ENCODE measurements around the gene EFCC1.

The EFCC1 gene

DNA sequence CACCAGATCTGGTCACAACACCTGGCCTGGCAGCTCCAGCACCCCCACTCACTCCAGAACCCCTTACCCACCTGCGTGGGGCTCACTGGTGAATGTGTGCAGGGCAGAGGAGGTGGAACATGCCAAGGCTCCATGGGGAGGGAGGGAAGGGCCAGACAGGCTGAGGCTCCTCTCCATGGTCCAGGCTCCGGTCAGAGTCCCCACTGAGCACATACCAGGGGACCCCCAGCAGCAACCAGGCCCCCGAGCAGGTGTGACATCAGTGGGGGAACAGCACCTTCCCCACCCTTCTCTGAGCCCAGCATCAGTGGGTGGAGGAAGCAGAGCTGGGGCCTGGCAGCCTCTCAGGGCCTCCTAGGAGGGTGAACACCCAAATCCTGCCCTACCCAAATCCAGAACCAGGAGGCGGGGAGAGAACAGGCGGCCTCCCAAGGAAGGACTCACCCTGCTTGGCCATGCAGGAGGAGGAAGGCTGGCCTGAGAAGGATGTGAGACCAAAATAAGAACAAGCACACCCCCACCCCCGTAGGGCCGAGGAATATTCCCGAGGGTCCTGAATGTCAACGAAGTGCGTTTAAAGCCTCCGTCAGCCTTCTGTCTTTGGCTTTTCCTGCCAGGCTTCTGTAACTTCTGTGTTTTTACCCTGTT is 58.3 kb downstream of the EFCC1 start:
- peak overlapping the region; percentile 64 for H3K27ac ChIP-seq
- no peak for TF ChIP-seq CTCF (conservative IDR thresholded peaks at IDR 0.05)

GRCh38 chr3:129060276-129061022 is 59.3 kb downstream of the EFCC1 start, which contains the start of gene GP9:
GP9 (plus strand) TSS chr3:129060779; CDS start chr3:129061740, 961 bp downstream.
- H3K27ac ChIP-seq, result peak within 1 kb of the TSS; percentile 64
- TF ChIP-seq CTCF (conservative IDR thresholded peaks at IDR 0.05), result no peak

- no peak overlapping the region; the same call in 1 of the 2 replicates for H3K27ac ChIP-seq
- no peak for TF ChIP-seq CTCF (conservative IDR thresholded peaks at IDR 0.05)
Measured at GRCh38 chr3:129061023-129061887, 60.2 kb downstream of the EFCC1 start.

GRCh38 chr3:129061888-129062834 is 61.1 kb downstream of the EFCC1 start:
- no peak overlapping the region for H3K27ac ChIP-seq
- no peak for TF ChIP-seq CTCF (conservative IDR thresholded peaks at IDR 0.05)

GRCh38 chr3:129063091-129063640 is 62.1 kb downstream of the EFCC1 start:
- H3K27ac ChIP-seq, result no peak overlapping the region
- no peak for TF ChIP-seq CTCF (conservative IDR thresholded peaks at IDR 0.05)

- no peak for TF ChIP-seq CTCF (conservative IDR thresholded peaks at IDR 0.05)
- no peak overlapping the region for H3K27ac ChIP-seq
Measured at GRCh38 chr3:129063841-129064482, 62.9 kb downstream of the EFCC1 start.

All from VCaP (cell line).